Karpas-422 (cell line): ENCODE data around the gene ASCC2. TPM values are rescaled to one million over a fixed set of nuclear protein-coding genes. Genes with fewer than 3 reads are reported as not detected.

Experiments
- DNase-seq: peaks from one replicate; pipeline ENCODE4 v3.0.0-alpha.2; 2015
- H2AFZ ChIP-seq: fragments of 200-600 bp; sonication (generic); 2 replicates; pipeline ENCODE4 v1.6.1; 2014; ENCODE audit warnings: antibody characterized with exemption, low read length, mixed read lengths
- H3K27ac ChIP-seq: fragments of 200-600 bp; sonication (generic); 2 replicates; pipeline ENCODE4 v1.5.1; 2014; ENCODE audit warnings: mild to moderate bottlenecking, low read length, moderate library complexity
- H3K27me3 ChIP-seq: fragments of 200-600 bp; sonication (generic); 2 replicates; pipeline ENCODE4 v1.6.1; 2014; ENCODE audit warnings: low read length, mixed read lengths
- H3K36me3 ChIP-seq: fragments of 200-600 bp; sonication (generic); 2 replicates; pipeline ENCODE4 v1.6.1; 2014; ENCODE audit warnings: low read length, mixed read lengths; ENCODE audit not compliant: insufficient read depth
- H3K4me1 ChIP-seq: fragments of 200-600 bp; sonication (generic); 2 replicates; pipeline ENCODE4 v1.6.1; 2014; ENCODE audit warnings: mild to moderate bottlenecking, low read length, mixed read lengths
- H3K4me2 ChIP-seq: fragments of 200-600 bp; sonication (generic); 2 replicates; pipeline ENCODE4 v1.6.1; 2014; ENCODE audit warnings: low read length, low read depth, mild to moderate bottlenecking; ENCODE audit not compliant: poor library complexity, severe bottlenecking
- H3K4me3 ChIP-seq: fragments of 200-600 bp; sonication (generic); 2 replicates; pipeline ENCODE4 v1.5.1; 2014; ENCODE audit warnings: mild to moderate bottlenecking, antibody characterized with exemption, low read length, mixed read lengths
- H3K79me2 ChIP-seq: fragments of 200-600 bp; sonication (generic); 2 replicates; pipeline ENCODE4 v1.6.1; 2014; ENCODE audit warnings: mild to moderate bottlenecking, low read length, mixed read lengths
- H3K9ac ChIP-seq: fragments of 200-600 bp; sonication (generic); 2 replicates; pipeline ENCODE4 v1.6.0; 2014; ENCODE audit warnings: low read length
- H3K9me2 ChIP-seq: fragments of 200-600 bp; sonication (generic), shearing (Covaris generic); replicated peaks from 2 replicates; pipeline ENCODE4 v1.6.0; 2014; ENCODE audit warnings: mild to moderate bottlenecking, low read length, moderate library complexity; ENCODE audit not compliant: insufficient read depth
- H3K9me3 ChIP-seq: fragments of 300-700, 200-600 bp; sonication (generic); 2 replicates; pipeline ENCODE4 v1.6.1; 2014; ENCODE audit warnings: low read length, mixed read lengths
- H4K20me1 ChIP-seq: fragments of 200-600 bp; sonication (generic); 2 replicates; pipeline ENCODE4 v1.6.1; 2014; ENCODE audit warnings: mild to moderate bottlenecking, antibody characterized with exemption, low read length, low read depth; ENCODE audit not compliant: insufficient read depth
- total RNA-seq: library from RNA; depleted of rRNA; stranded (reverse); fragments of >200 nt; shearing (Covaris generic); gene quantifications from 2 replicates; pipeline ENCODE4 v1.2.3, GENCODE V29; 2014; ENCODE audit warnings: low replicate concordance

The ASCC2 gene
- total RNA-seq, 1 experiment from 2014 or later, result 29.5 TPM

DNA sequence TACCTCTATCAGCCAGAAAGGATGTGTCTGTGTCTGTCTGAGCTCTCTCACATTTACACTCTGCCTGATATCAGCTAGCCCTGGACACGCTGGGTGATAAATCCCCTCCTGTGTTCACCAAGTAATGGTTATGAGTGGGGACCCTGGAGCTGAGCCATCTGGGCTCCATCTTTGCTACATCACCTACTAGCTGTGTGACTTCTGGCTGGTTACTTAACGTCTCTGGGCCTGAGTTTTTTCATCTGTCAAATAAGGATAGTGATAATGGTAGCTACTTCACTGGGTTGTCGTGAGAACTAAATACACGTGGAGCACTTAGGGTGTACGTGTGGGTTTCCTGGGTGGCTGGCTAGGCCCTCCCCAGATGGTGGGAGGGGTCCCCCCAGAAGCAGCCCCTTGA lies 48.0 kb downstream of the ASCC2 start:
- H3K27ac ChIP-seq, result no peak overlapping the region
- no peaks in the 10 kb centered on the region for H3K36me3 ChIP-seq
- DNase-seq, result no peak
- no peak overlapping the region for H3K4me3 ChIP-seq
- H2AFZ ChIP-seq, result no peak overlapping the region
- H3K9ac ChIP-seq, result no peak overlapping the region
- H3K79me2 ChIP-seq, result no peaks in the 10 kb centered on the region
- no peak overlapping the region for H3K4me2 ChIP-seq
- no peaks in the 10 kb centered on the region for H3K27me3 ChIP-seq
- no peaks in the 10 kb centered on the region for H4K20me1 ChIP-seq
- no peaks in the 10 kb centered on the region for H3K4me1 ChIP-seq
- no peaks in the 10 kb centered on the region for H3K9me2 ChIP-seq
- no peaks in the 10 kb centered on the region for H3K9me3 ChIP-seq

DNA sequence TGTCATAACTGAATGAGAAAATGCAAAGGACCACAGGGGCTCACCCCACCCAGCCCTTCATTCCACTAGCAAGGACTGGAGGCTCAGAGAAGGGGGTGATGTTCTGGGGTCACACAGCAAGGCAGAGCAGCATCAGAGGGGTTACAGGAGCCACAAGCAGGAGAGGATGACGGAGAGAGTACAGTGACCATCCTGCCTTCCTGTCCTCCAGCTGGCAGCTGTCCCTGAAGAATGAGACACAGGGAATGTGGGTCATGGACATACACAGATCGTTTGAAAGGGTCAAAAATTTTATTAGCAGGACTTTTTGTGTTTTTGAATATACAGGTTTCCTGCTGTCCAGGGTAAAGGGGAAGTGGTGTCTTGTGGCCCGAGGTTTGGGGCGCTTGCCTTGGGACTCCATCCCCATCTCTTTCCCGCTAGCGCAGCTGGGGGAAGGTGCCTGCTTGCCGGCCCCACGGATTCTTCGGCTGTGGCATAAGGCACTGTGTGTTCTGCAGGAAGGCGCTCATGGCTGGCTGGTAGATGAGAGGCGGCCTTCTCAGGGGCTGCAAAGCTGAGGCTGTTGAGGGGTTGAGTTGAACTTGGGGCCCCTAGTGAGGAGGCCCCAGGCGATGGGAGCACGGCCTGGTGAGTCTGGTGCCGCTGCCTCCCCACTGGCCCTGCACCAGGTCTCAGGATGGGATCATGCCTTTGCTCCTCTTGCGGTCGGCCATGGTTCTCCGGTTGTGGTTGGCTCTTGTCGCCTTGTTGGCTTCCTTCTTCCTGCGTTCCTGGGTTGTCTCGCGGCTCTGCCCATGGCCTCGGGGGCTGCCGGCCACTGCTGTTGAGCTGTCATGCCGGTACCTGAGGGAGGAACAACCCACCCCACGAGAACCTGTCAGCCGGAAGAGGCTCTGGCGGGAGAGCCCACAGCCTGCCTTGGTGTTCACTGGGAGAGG lies 49.5 kb downstream of the ASCC2 start:
- no peaks in the 10 kb centered on the region for H3K9me2 ChIP-seq
- no peaks in the 10 kb centered on the region for H3K36me3 ChIP-seq
- DNase-seq, result no peak
- H2AFZ ChIP-seq, result no peak overlapping the region
- H4K20me1 ChIP-seq, result no peaks in the 10 kb centered on the region
- H3K4me1 ChIP-seq, result peaks cover 3% of the 10 kb centered on the region; the same call in 1 of the 2 replicates
- no peak overlapping the region for H3K27ac ChIP-seq
- no peaks in the 10 kb centered on the region for H3K9me3 ChIP-seq
- no peak overlapping the region for H3K4me3 ChIP-seq
- no peak overlapping the region for H3K4me2 ChIP-seq
- no peaks in the 10 kb centered on the region for H3K79me2 ChIP-seq
- no peaks in the 10 kb centered on the region for H3K27me3 ChIP-seq
- H3K9ac ChIP-seq, result no peak overlapping the region

DNA sequence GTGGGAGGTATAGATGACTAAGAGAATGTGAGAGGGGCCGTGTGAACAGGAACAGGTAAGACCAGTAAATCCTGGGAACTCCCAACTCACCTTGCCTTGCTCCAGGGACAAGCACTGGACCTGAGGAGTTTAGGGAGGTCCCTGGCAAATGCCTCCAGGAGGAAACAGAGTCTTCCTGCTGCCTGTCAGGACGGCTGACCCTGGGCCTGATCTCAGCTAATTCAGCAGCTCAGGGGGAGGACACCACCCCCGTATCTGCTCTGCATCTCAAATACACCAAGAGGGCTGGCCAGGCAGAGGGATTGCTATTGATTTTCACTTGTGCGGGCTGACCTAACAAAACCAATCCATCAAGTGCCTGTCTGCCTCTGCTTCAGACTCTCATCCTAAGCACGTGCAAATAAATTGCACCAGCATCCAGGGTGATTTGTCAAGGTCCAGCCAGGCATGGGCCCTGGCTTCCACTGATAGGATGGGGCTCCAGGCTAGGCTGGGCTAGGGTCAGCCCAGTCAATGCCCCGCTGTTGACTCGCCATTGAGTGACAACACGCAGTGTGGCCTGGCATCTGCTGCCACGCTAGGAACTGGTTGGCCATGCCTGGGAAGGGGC lies 50.6 kb downstream of the ASCC2 start:
- no peaks in the 10 kb centered on the region for H3K79me2 ChIP-seq
- H3K9me3 ChIP-seq, result no peaks in the 10 kb centered on the region
- H3K9ac ChIP-seq, result no peak overlapping the region
- H3K27ac ChIP-seq, result no peak overlapping the region
- H3K36me3 ChIP-seq, result no peaks in the 10 kb centered on the region
- peaks cover 3% of the 10 kb centered on the region; the same call in 1 of the 2 replicates for H3K4me1 ChIP-seq
- no peak overlapping the region for H2AFZ ChIP-seq
- no peaks in the 10 kb centered on the region for H4K20me1 ChIP-seq
- H3K4me2 ChIP-seq, result no peak overlapping the region
- H3K4me3 ChIP-seq, result no peak overlapping the region
- H3K9me2 ChIP-seq, result no peaks in the 10 kb centered on the region
- H3K27me3 ChIP-seq, result no peaks in the 10 kb centered on the region
- DNase-seq, result no peak

- no peaks in the 10 kb centered on the region for H3K79me2 ChIP-seq
- no peak for DNase-seq
- H3K9me3 ChIP-seq, result no peaks in the 10 kb centered on the region
- no peak overlapping the region for H3K9ac ChIP-seq
- no peak overlapping the region for H2AFZ ChIP-seq
- H3K9me2 ChIP-seq, result no peaks in the 10 kb centered on the region
- no peak overlapping the region for H3K4me2 ChIP-seq
- no peaks in the 10 kb centered on the region for H3K36me3 ChIP-seq
- no peaks in the 10 kb centered on the region for H4K20me1 ChIP-seq
- H3K27ac ChIP-seq, result no peak overlapping the region
- no peak overlapping the region for H3K4me3 ChIP-seq
- no peaks in the 10 kb centered on the region for H3K27me3 ChIP-seq
- peaks cover 3% of the 10 kb centered on the region; the same call in 1 of the 2 replicates for H3K4me1 ChIP-seq
These were observed 52.0 kb downstream of the ASCC2 start for GRCh38 chr22:29786031-29786430.

- H3K4me3 ChIP-seq, result no peak overlapping the region
- no peaks in the 10 kb centered on the region for H3K79me2 ChIP-seq
- no peak for DNase-seq
- peaks cover 3% of the 10 kb centered on the region; the same call in 1 of the 2 replicates for H3K4me1 ChIP-seq
- H3K9me3 ChIP-seq, result no peaks in the 10 kb centered on the region
- H2AFZ ChIP-seq, result no peak overlapping the region
- H3K27me3 ChIP-seq, result no peaks in the 10 kb centered on the region
- H4K20me1 ChIP-seq, result no peaks in the 10 kb centered on the region
- H3K4me2 ChIP-seq, result no peak overlapping the region
- H3K36me3 ChIP-seq, result no peaks in the 10 kb centered on the region
- H3K27ac ChIP-seq, result no peak overlapping the region
- no peaks in the 10 kb centered on the region for H3K9me2 ChIP-seq
- H3K9ac ChIP-seq, result no peak overlapping the region
These were observed 53.4 kb downstream of the ASCC2 start for GRCh38 chr22:29784451-29785361.

GRCh38 chr22:29782061-29782845 lies 55.8 kb downstream of the ASCC2 start:
- Histone ChIP-seq H3K4me3 (no peak overlapping the region), H3K4me1 (peaks cover 3% of the 10 kb centered on the region; the same call in 1 of the 2 replicates), H3K9me3 (no peaks in the 10 kb centered on the region), H2AFZ (no peak overlapping the region), H4K20me1 (no peaks in the 10 kb centered on the region), H3K27me3 (no peaks in the 10 kb centered on the region), H3K9me2 (no peaks in the 10 kb centered on the region), H3K36me3 (no peaks in the 10 kb centered on the region), H3K9ac (no peak overlapping the region), H3K79me2 (no peaks in the 10 kb centered on the region), H3K27ac (no peak overlapping the region), H3K4me2 (no peak overlapping the region)
- DNase-seq, result no peak

DNA sequence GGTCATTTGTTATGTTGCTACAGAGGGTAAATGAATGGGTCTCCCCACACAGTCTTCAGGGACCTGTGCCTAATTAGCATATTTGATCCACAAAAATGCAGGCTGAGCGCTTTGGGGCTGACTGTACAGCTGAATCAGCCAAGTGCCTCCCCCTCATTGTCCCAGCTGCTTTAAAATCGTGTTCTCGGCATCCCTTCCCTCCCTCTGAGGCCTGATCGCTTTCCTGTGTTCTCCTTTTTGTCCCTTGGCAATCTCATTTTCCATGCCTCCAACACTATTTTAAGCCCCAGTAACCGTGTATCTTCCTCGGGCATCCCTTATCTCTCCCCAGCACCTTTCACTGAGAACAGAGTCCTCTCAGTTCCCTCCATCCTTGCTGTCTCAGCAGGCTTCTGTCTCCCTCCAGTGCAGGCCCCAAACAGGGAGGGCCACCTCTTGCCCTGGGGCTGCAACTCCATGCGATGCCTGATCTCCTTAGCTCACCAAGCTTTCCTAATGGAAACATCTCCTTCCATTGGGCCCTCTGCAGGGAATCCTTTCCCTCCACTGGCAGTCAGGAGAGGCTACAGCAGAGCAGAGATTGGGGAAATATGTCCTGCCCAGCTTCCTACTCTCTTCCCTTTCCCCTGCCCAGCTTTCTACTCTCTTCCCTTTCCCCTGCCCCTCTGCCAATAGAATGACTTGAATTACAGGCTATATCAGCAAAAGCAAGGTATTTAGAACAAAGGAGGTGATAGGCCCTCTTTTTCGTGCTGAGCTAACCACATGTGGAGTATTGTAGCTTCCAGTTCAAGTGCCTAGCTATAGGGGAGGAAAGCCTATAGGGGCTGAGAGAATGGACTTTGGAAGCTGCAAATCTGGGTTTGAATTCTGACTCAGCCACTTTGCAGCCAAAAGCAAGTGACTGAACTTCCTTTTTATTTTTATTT lies 57.1 kb downstream of the ASCC2 start:
- H3K9me2 ChIP-seq, result no peaks in the 10 kb centered on the region
- no peak overlapping the region for H3K4me2 ChIP-seq
- no peak overlapping the region for H2AFZ ChIP-seq
- H3K4me3 ChIP-seq, result no peak overlapping the region
- peaks cover 3% of the 10 kb centered on the region; the same call in 1 of the 2 replicates for H3K4me1 ChIP-seq
- no peaks in the 10 kb centered on the region for H4K20me1 ChIP-seq
- no peaks in the 10 kb centered on the region for H3K27me3 ChIP-seq
- no peaks in the 10 kb centered on the region for H3K79me2 ChIP-seq
- no peak overlapping the region for H3K27ac ChIP-seq
- H3K36me3 ChIP-seq, result no peaks in the 10 kb centered on the region
- DNase-seq, result no peak
- H3K9ac ChIP-seq, result no peak overlapping the region
- H3K9me3 ChIP-seq, result no peaks in the 10 kb centered on the region
